HCEC 1CT (cell line): ENCODE results near the gene ABCA4.

Experiments used
- DNase-seq: peaks from one replicate; pipeline ENCODE4 v3.0.0-alpha.2; 2017

ABCA4 gene

DNA sequence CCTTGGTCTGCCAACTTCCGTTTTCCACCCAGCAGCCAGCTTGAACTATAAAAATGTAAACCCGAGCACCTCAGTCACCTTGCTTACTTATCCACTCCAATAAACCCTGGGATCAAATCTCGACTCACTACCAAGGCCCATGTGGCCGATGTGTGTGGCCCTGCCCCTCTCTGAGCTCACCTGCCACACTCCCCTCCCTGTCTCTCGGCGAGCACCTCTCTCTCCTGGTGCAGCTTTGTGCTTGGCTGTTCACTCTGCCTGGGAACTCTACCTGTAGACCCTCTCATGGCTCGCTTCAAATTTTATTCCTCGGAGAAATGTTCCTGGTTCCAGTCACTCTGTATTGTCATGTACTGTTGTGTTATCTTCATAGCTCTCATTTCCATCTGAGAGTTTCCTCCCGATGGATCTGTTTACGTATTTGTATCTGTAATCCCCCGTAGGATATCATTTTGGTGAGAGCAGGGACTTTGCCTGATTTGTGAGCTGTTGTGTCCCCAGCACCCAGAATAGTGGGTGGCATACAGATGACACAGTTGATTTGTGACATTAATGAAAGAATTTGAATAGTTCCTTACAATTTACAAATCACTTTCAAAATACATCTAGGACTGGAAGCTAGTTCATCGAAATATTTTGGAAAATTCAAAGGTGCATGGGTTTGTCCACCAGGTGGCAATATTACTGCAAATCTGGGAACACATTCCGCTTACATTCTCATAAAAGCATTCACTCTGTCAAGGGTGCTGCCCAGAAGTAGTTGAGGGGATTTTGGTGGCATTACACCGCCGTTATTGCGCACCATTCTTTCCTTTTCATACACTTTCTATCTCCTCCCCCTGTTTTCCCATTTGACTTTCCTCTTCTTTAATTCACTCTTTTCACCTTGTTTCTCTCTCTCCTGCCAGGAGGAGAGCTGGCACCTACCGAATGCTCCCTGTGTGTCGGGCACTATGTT is 95.3 kb downstream of the ABCA4 start:
- DNase-seq: peak; percentile 63

DNA sequence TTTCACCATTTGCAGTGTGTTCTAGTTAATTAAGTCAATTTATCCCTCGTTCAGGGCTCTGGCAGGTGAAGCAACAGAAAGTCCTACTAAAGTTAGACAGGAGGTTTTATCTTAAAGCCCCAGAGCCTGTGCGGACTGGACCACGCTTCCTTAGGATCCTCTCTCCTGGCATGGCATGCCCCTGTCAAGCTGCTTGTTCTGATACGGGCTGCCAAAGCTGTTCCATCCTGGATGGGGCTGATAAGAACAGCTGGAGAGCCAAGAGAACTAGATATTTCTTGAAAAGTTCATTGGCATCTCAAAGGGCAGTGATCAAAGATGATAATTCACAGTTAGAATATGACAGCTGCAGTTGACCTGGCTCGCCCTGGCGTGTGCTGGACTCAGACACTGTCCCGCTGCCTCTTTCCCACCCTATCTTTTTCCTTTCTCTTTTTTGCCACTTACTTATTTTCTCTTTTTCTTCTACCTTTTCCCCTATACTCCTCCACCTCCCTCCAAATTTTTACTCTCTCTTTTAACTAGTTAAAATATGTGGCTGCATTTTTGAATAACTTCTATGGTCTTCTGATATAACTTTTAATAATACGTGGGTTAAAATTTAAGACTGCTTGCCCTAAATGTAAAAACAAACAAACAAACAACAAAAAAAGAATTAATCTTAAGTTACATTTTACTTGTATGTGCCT is 96.7 kb downstream of the ABCA4 start:
- DNase-seq: no peak

DNA sequence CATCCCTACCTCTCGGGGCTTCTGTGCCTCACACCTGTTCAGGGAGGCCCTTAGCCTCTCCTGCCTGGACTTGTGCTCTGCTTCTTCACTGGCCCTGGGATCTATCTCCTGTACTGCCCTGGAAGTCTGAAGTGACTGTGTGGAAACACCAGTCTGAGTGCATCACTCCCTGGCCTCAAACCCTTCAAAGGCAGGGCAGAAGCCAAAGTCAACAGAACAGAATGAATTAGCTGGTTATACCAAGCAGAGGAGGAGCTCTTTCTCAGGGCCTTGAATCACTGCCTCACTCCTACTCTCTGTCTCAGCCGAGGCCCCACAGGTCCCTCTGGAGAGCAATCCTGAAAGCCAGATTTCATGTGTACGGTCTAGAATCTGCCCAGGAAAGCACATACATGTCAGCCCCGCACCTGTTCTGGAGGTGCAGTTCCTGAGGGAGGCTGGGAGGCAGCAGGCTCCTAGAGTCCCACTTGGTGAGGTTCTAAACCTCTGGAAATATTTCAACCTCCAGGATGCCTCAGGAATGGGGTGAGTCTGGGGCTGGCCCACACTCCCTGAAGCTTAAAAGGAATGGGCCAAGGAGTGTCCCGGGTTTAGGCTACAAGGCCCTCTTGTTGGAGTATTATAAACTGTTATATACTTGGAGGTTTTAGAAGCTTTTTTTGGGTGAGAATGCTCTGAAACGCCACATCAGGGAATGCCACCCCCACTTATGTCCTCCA is 98.3 kb downstream of the ABCA4 start:
- DNase-seq: peak; percentile 15

DNA sequence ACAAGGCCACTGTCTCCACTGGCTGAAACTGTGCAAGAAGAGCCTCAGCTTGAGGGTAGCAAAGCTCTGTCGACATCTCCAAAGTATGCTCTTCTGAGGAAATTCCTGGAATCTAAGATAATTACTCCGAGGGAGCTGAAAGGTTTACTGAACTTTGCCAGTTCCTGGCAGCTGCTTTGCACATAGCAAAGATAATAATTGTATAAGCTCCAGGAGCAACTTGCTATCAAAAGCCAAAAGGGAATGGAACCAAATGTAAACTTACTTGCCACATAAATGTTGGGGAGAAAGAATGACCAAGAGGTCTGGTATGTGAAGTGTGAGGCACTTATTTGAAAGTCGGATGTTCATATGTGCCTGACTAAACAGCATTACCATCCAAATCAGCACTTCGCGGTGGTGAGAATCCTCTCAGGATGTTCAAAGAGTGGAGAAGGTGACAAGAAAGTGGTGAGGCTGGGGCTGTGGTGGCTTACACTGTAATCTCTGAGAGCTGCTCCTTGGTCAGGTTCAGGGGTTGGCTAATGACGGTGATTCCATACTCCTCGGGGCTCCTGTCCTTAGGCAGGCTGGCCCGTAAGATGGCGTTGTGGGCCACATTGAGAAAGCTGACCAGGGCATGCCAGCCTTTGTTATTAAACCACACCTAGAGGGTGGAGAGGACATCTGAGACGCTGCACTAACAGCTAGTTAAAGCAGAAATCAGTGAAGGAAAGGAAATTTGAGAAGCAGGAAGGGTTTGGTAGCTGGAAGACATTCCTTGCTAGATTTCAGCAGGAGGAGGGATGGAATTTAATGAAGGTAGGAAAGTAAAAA is 100.0 kb downstream of the ABCA4 start:
- DNase-seq: peak; percentile 81

DNA sequence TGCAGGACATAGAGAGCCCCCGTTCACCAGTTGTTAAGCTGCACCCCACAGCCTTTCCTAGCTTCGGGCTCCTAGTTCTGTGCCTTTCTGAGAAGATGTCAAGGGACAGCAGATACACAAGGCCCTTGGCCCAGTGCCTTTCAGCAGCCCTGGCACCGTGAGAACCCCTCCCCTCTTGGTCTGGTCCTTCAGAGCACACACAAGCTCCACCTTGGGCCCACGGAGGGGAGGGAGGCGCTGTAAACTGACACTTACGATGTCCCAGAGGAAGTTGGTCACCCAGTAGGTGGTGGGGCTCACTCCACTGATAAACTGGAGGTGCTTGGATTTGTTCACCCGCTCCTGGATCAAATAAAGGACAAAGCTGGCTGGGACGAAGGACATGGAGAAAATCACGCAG is 101.6 kb downstream of the ABCA4 start:
- no peak for DNase-seq

DNA sequence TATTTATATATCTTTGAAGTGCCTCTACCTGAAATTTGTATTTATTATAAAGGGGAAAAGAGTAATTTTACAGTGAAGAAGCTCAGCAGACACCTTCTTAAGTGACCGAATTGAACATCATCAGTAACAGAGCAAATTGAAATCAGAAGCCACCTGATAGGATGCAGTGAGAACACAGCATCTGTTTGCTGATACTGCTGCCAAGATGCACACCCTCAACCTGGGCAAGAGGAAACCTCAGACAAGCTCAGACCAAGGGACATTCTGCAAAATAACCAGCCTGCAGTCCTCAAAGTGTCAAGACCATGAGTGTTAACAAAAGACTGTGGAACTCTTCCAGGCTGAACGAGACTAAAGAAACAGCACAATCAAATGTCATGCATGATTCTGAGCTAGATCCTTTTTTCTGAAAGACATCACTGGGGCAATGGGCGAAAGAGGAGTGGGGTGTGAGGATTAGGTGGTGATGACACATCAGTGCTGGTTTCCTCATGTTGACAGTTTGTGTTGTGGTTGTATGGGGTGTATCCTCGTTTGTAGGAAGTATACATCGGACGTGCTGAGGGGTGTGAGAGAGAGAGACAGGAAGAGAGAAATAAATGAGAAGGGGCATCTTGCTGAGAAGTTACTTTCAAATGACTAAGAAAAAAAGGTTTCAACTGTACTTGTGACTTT is 103.7 kb downstream of the ABCA4 start:
- DNase-seq: no peak

DNA sequence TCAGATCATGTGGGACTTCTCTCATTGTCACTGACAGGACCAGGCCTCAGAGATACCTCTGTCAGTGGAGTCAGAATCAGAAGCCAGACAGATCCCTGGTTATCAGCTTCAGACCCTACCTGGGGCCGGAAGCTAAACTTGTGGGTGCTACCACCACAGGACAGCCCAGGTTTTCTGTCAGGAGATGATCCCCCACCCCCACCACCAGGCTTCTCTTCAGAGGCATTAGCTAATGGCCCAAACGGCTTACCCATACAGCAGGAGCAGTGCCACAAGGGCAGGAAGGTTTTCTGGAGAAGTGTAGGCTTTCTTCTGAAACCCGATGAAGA is 105.5 kb downstream of the ABCA4 start:
- DNase-seq: no peak

DNA sequence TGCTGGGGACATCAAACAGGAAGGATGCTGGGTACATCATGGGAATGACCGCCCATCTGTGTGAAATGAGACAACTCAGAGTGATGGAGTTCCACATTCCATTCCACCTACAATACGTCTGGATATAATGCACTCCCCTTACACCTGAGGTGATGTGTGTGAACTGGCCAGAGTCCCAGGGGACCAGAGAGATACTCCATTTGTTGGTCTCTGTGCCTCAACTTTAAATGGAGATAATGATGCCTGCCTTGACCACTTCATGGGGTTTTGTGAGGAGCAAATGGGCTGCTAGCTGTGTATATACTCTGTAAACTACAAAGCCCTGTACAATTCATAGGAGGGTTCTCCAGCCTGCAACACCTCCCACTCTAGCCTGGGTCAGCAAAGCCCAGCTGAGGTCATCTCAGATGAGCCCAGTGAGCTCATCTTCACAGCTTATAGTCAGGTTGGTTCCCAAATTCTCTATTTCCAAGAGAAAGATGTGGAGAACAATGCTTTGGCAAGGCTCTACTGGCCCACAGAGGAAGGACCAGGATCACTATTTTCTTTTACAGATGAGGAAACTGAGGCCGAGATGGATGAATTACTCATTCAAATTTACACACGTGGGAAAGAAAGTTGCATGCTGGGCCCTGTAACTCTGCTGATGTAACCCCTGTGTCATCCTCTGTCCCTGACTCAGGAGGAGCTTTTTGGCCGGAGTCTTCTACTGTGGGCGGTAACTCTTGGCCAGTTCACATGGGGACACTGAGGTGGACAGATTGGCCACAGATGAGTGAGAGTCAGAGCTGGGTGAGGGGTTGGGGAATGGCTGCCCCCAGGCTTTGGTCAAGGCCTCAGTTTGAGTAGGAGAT is 106.1 kb downstream of the ABCA4 start:
- DNase-seq: peak; percentile 18

DNA sequence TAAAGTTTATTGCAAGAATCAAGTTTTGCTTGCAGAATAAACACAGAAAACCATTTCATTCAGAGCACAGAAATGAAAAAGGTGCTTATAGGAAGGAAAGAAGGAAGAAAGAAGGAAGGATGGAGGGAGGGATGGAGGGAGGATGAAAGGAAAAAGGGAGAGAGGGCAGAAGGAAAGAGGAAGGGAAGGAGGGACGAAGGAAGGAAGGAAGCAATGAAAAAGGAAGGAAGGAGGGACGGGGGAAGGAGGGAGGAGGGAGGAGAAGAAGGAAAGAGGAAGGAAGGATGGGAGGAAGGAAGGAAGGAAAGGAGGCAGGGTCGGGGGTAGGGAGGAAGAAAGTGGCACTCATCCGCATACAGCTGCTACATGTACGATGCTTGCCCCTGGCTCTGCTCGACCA is 106.9 kb downstream of the ABCA4 start:
- DNase-seq: no peak

DNA sequence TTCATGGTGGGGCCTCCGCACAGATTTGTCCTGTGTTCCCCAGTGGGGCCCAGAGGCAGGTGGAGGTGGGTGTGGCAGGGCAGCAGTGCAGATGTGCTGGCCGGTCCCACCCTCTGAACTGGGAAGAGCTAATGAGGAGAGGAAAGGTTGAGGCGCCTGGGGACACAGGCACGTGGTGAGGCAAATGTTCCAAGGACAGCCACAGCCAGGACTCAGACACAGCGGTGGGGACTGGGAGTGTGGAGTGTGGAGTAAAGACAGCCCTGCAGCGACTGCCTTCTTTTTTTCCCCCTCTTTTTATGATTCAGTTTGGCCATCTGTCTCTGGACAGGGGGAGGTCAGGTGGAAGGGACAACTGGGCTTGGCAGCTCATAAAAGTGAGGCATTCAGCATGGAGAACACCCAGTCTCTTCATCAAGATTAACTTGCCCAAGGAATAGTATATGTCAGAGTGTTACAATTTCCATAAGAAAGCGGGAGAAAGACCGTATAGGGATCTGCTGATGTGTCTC is 107.5 kb downstream of the ABCA4 start:
- no peak for DNase-seq

DNA sequence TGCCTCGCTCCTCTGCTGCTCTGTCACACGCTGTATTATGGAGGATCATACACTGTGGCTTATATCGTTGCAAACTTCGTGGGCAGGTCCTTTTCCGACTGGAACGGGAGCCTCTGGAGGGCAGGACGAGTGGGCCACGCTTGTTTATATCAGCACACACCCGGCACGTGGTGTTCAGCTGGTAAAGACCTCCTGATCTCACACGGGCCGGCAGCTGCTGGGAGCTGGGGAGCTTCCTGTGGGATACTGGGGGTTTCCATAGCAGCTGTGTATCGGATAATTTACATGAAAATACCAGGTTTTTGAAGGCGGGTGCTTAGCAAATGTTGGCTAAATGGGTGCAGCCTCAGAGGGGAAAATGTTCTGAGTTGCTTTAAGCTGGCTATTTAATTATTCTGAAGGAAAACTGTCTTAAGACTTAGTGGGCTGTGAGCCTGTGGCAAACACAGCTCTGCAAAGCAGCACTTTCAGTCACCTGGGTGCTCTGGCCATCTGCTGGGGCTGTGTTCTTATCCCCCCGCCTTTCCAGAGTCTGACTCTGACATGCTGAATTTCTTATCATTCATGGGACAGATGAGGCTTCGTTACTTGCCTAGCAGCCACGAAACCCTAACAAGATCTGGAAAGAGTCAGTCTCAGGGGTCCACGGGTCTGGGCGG is 108.1 kb downstream of the ABCA4 start:
- no peak for DNase-seq

DNA sequence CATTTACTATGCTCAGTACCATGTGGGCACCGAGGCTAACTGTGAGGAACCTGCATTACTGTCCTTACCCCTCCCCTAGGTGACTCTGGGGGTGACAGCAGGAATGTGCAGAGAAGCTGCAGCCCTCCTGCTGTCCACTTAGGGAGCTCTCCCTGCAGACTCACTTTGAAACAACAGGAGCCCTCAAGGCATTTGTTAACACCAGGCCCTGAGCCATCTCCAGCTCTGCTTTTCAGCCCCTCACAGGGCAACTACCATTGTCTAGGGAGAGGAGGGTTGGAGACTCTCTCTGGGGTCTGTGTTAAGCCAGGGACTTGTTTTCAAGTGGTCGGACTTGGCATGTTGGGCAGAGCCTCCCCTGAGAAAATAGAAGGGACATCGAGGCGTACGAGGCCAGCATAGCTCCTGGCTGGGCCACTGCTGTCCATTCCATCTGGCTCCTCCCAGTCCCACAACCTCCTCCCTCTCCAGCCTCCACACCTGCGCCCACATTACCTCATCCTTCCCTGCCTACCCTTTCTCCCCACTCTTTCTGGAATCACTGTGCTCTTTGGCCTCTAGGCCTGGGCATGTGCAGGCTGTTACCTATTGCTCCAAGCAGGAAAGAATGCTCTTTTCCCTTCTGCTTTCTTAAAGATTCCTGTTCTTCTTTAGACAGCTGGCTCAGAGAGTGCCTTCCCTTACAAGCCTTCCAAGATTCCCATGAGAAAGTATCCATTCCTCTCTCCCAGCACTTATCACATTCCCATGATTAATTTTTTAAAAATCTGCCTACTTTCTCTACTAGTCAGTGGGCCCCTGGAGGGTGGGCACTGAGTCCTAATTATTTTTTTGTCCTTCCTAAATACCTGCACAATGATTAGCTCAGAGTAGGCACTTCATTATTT is 109.0 kb downstream of the ABCA4 start:
- no peak for DNase-seq

DNA sequence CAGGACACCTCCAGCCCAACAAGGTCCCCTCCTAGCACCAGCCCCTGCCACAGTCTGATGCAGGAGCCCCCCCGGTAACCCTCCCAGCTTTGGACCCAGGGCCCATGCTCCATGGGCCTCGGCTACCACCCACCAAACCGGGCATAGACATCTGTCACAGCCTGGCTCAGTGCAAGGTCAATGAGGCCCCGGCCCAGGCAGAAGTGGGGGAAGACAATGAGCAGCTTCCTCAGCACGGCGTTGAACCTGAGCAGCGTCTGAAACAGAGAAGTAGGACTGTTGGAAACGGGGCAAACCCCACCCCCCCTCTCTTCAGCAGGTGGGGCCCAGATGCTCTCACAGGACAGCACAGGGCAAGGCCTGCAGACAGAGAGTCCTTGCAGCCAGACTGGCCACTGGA is 109.8 kb downstream of the ABCA4 start:
- no peak for DNase-seq

DNA sequence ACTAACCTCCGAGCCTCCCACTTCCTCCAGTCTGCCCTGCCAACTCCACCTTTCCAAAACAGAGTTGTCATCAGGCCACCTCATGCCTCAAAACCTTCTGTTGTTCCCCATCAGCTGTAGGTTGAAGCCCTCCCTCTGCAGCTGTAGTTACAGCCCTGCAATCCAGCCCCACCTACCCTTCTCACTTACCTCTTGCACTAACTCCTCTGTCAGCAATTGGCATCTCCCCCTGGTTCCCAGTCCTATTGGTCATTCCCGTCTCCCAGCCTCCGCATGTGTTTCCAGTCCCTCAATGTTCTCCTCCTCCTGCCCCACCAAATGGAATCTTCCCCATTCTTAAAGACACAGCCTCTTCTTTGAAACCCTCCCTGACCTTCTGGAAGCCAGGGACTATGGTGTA is 111.6 kb downstream of the ABCA4 start:
- DNase-seq: no peak

DNA sequence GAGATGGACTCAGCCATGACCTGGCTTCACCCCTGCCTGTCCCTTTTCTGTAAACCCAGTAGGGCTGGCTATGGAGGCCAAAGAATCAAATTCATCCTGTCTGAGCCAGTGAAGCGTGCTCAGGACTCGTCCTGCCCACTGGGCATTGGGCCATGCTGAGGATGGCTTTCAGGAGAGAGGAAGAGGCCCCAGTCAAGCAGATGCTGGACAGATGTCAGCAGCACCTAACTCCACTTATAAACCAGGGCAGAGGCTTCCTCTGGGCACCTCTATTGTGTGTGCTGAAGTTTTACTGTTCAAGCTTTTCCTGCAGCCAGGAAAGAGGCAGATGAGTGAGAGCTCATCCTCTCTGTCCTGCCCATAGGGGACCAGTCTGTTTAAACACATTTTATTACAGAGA is 114.3 kb downstream of the ABCA4 start:
- DNase-seq: no peak

DNA sequence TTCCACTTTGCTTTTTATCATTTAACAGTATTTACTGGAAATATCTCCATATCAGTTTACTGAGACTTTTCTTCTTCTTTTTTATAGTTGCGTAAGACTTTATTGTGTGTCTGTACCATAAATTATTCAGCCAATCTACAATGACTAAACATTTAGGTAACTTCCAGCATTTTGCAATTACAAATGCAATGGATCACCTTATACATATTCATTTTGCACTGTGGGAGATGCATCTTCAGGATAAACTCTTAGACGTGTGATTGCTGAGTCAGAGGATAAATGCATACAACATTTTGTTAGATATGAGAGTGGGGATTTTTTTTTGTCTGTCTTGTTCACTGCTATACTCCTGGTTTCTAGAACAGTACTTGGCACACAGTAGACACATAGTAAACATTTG is 116.0 kb downstream of the ABCA4 start:
- DNase-seq: no peak

DNA sequence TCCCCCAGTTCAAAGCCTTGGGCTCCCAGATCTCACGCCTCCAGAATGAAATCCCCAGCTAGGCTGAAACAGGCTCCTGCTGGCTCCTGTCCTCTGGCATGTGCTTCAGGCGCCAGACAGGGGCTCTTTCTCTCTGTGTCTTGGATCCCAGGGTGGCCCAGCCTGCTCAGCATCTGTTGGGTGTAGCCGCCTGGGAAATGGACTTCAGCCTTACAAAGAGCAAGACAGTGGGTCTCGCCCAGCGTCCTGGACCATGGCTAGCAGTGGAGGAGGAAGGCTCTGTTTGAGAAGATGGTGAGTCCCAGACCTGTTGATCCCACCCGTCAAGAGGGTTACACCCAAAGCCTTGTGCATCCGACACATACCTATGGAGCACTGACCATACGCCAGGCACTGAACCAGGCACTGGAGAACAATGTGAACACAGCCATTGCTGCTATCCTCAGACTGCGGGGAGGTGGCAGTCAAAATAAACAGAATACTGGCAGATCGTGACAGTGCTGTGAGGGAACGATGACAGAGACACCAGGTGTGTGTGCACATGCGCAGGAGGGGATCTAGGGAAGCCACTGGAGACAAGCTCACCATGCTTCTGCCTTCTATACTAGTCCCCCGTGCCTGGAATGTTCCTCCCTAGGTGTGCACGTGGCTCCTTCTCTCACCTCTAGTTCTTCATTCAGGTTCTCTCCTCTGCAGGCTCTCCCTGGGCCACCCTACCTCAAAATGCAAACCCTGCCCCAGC is 118.7 kb downstream of the ABCA4 start:
- DNase-seq: no peak

DNA sequence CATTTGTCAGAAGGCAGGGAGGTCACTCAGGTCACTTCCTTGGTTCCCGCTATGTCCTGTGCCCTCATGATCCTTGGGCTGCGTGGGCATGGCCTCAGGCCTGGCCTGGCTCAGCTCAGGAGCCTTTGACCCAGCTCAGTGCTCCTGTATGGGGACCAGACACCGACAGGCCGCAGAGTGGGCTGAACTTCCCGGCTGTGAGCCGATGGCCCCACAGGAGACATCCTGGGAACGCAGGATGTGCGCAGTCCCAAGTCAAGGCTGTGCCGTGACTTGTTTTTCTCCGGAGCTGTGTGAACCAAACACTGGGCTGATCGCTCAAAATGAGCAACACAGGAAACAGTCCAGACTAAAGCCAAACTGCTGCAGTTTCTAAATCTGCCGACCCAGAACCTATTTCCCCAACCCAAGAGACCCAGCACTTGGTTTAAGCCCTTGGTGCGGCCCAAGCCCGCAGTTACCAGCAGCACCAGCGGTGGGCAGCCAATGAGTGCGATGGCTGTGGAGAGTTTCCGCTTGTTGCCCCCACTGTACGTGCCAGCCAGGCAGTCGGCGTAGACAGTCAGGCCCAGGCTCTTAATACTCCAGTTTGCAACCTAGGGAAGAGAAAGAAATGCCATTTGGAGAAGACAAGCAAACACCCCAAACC is 119.4 kb downstream of the ABCA4 start:
- no peak for DNase-seq
